T-helper 1 cell (primary cell): ENCODE measurements around the gene TMEM101.
"Not testable (repeated sequence)": the region's sequence is repeated elsewhere in the genome, so short reads cannot be mapped to it uniquely, and the experiment has no call there.

Source experiments
- DNase-seq, 5 donors: peaks; one replicate each; pipeline ENCODE4 v3.0.0-alpha.2; 2012 to 2020

TMEM101 gene

GRCh38 chr17:44000141-44000860 is 14.5 kb downstream of the TMEM101 start:
- DNase-seq, result no peak

GRCh38 chr17:43999024-43999423 is 15.7 kb downstream of the TMEM101 start:
- DNase-seq, result no peak

GRCh38 chr17:43998552-43998951 is 16.2 kb downstream of the TMEM101 start:
- no peak for DNase-seq

- DNase-seq, result not testable (repeated sequence)
Measured at GRCh38 chr17:43997180-43997579, 17.6 kb downstream of the TMEM101 start.

- no peak for DNase-seq
Measured at GRCh38 chr17:43995150-43995471, 19.7 kb downstream of the TMEM101 start.

- DNase-seq, result peak; percentile 43 to 66 (median 55)
Measured at GRCh38 chr17:43994272-43995149, 20.3 kb downstream of the TMEM101 start.

- no peak for DNase-seq
Measured at GRCh38 chr17:43992641-43993040, 22.1 kb downstream of the TMEM101 start.

GRCh38 chr17:43988301-43988700 is 26.5 kb downstream of the TMEM101 start:
- DNase-seq, result no peak

GRCh38 chr17:43987131-43988021 is 27.4 kb downstream of the TMEM101 start:
- no peak for DNase-seq

- no peak for DNase-seq
Measured at GRCh38 chr17:43986225-43986981, 28.4 kb downstream of the TMEM101 start.

- DNase-seq, result no peak
Measured at GRCh38 chr17:43984521-43984920, 30.2 kb downstream of the TMEM101 start.

GRCh38 chr17:43983515-43984411 is 31.0 kb downstream of the TMEM101 start:
- no peak for DNase-seq

GRCh38 chr17:43983196-43983514 is 31.6 kb downstream of the TMEM101 start:
- no peak for DNase-seq

- DNase-seq, result no peak
Measured at GRCh38 chr17:43982171-43982570, 32.6 kb downstream of the TMEM101 start.

- DNase-seq, result no peak
Measured at GRCh38 chr17:43979671-43980070, 35.1 kb downstream of the TMEM101 start.

- DNase-seq, result no peak
Measured at GRCh38 chr17:43979011-43979410, 35.8 kb downstream of the TMEM101 start.

GRCh38 chr17:43978078-43978477 is 36.7 kb downstream of the TMEM101 start:
- no peak for DNase-seq

- no peak for DNase-seq
Measured at GRCh38 chr17:43976963-43977837, 37.6 kb downstream of the TMEM101 start.

GRCh38 chr17:43975898-43976297 is 38.9 kb downstream of the TMEM101 start:
- DNase-seq, result no peak
